GM04504 (cell line): ENCODE data around the gene DARS2.
A peak's percentile ranks its signal among the peaks of the same experiment; 100 is the strongest.
"Not testable (repeated sequence)": the region's sequence is repeated elsewhere in the genome, so short reads cannot be mapped to it uniquely, and the experiment has no call there.

Experiments used
- DNase-seq: peaks from one replicate; pipeline ENCODE4 v3.0.0-alpha.2; 2012; ENCODE audit warnings: low read depth

Gene DARS2

GRCh38 chr1:173824315-173825081, at the start of gene DARS2, which contains the start of gene CENPL:
Gene DARS2, plus strand, starts transcription at chr1:173824673. Its CDS starts 557 bp downstream, at chr1:173825230.
Gene CENPL, minus strand, starts transcription at chr1:173824883. Its CDS starts 13,584 bp downstream, at chr1:173811299.
- DNase-seq, result peak; percentile 98

- no peak for DNase-seq
Measured at GRCh38 chr1:173775578-173776226, 48.8 kb upstream of the DARS2 start.

GRCh38 chr1:173779936-173780335, 44.5 kb upstream of the DARS2 start:
- DNase-seq, result no peak

GRCh38 chr1:173784997-173785396, 39.5 kb upstream of the DARS2 start:
- DNase-seq, result no peak

- no peak for DNase-seq
Measured at GRCh38 chr1:173789841-173790240, 34.6 kb upstream of the DARS2 start.

- DNase-seq, result no peak
Measured at GRCh38 chr1:173798078-173798477, 26.4 kb upstream of the DARS2 start.

- not testable (repeated sequence) for DNase-seq
Measured at GRCh38 chr1:173799995-173800394, 24.5 kb upstream of the DARS2 start.

- no peak for DNase-seq
Measured at GRCh38 chr1:173802961-173803360, 21.5 kb upstream of the DARS2 start.

GRCh38 chr1:173813654-173814053, 10.8 kb upstream of the DARS2 start:
- not testable (repeated sequence) for DNase-seq

GRCh38 chr1:173818459-173818858, 6.0 kb upstream of the DARS2 start:
- DNase-seq, result no peak

- DNase-seq, result no peak
Measured at GRCh38 chr1:173821680-173822079, 2.8 kb upstream of the DARS2 start.

- DNase-seq, result no peak
Measured at GRCh38 chr1:173823781-173824314, 625 bp upstream of the DARS2 start.

GRCh38 chr1:173827611-173828010, 3.1 kb downstream of the DARS2 start:
- DNase-seq, result no peak

GRCh38 chr1:173832748-173833147, 8.3 kb downstream of the DARS2 start:
- no peak for DNase-seq

GRCh38 chr1:173852105-173852504, 27.6 kb downstream of the DARS2 start:
- DNase-seq, result no peak

- no peak for DNase-seq
Measured at GRCh38 chr1:173853074-173853473, 28.6 kb downstream of the DARS2 start.

GRCh38 chr1:173856014-173856413, 31.5 kb downstream of the DARS2 start:
- no peak for DNase-seq

- DNase-seq, result no peak
Measured at GRCh38 chr1:173856903-173857302, 32.4 kb downstream of the DARS2 start.

- no peak for DNase-seq
Measured at GRCh38 chr1:173857363-173857917, 33.0 kb downstream of the DARS2 start.

GRCh38 chr1:173859547-173859946, 35.1 kb downstream of the DARS2 start:
- not testable (repeated sequence) for DNase-seq

GRCh38 chr1:173860065-173860464, 35.6 kb downstream of the DARS2 start:
- DNase-seq, result no peak

- DNase-seq, result no peak
Measured at GRCh38 chr1:173861731-173862145, 37.3 kb downstream of the DARS2 start.
